ENCODE measurements around the gene ALPL. TPM values are rescaled to one million over a fixed set of nuclear protein-coding genes. Genes with fewer than 3 reads are reported as not detected.

ALPL gene
- total RNA-seq, 2 experiments from 2014 or later: not detected

DNA sequence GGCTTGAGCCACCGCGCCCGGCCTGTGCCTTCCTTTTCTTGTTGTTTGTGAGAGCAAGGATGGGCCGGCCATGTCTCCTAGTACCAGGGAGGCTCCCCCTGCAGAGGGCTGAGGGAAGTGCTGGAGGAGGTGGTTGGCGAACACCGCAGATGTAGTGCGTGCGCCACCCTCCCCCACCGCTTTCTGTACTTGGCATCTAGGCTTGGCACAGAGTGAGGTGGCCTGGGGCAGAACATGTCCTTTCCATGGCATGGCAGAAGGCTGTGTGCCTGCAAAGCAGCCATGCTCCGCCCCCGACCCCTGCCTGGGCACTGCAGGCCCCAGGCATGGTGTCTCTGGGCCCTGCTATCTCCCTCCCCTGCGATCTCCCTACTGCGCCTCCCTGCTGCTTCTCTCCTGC, 30.7 kb downstream of the ALPL start:
- no peaks in the 10 kb centered on the region for H3K9me3 Mint-ChIP-seq
- no peak for DNase-seq
- CTCF ChIA-PET: interaction anchor here (0.6 to 0.7 kb wide), 2 partner anchors 459 to 547 kb away, joined by 3 to 4 read pairs; no protein-coding TSS in a partner anchor

DNA sequence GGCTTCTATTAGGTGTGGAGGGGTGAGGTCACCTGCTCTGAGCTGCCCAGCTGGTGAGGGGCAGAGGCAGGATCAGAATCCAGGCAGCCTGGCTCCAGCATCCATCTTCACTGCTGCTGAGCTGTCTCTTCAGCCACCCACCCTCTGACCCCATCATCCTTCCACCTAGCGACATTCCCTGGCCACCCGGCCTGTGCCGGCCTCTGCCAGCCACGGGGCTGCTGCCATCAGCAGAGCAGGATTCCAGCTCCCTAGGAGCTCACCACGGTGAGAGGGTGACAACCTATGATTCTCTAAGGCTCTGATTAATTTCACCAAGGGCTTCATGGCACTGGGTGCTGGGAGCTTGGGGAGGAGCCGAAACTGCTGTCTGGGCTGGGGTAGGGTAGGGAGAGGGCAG, 32.1 kb downstream of the ALPL start:
- peaks cover 20% of the 10 kb centered on the region for H3K27me3 Mint-ChIP-seq
- POLR2A ChIA-PET: no interaction called here
- CTCF ChIA-PET: no interaction called here

More for the DNA sequence above, 30.7 kb downstream of the ALPL start:
- H3K27ac Mint-ChIP-seq: no peak overlapping the region
- no peaks in the 10 kb centered on the region for H3K36me3 Mint-ChIP-seq (ENCODE audit: low read depth)
- peaks cover 20% of the 10 kb centered on the region for H3K27me3 Mint-ChIP-seq
- no peak overlapping the region for H3K4me3 Mint-ChIP-seq
- no peaks in the 10 kb centered on the region for H3K4me1 Mint-ChIP-seq
- POLR2A ChIA-PET: no interaction called here

DNA sequence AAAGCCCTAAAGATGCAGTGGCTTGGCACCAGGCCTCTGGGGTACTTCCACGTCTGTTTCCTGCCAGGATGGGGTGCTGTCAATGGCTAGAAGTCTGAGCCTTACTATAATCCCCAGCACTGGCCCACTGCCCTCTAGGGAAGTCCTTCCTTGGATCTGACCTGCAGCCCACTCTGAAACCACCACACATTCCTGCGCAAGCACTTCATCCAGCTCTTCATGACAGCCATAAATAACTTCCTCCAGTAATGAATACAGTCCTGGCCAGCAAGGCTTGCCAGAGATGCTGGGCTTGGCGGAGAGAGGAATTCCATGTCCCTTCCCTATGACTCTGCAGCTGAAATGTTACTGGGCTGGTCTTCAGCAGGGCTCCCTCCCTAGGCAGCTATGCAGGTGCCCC, 32.6 kb downstream of the ALPL start:
- DNase-seq: no peak
- Mint-ChIP-seq H3K36me3 (ENCODE audit: low read depth) (no peaks in the 10 kb centered on the region), H3K4me1 (no peaks in the 10 kb centered on the region), H3K27ac (no peak overlapping the region), H3K4me3 (no peak overlapping the region), H3K9me3 (no peaks in the 10 kb centered on the region), H3K27me3 (peaks cover 20% of the 10 kb centered on the region)
- POLR2A ChIA-PET: no interaction called here
- CTCF ChIA-PET: no interaction called here

More for the DNA sequence above, 32.1 kb downstream of the ALPL start:
- H3K36me3 Mint-ChIP-seq (ENCODE audit: low read depth): no peaks in the 10 kb centered on the region
- no peak for DNase-seq
- no peaks in the 10 kb centered on the region for H3K9me3 Mint-ChIP-seq
- no peaks in the 10 kb centered on the region for H3K4me1 Mint-ChIP-seq
- no peak overlapping the region for H3K27ac Mint-ChIP-seq
- H3K4me3 Mint-ChIP-seq: no peak overlapping the region

DNA sequence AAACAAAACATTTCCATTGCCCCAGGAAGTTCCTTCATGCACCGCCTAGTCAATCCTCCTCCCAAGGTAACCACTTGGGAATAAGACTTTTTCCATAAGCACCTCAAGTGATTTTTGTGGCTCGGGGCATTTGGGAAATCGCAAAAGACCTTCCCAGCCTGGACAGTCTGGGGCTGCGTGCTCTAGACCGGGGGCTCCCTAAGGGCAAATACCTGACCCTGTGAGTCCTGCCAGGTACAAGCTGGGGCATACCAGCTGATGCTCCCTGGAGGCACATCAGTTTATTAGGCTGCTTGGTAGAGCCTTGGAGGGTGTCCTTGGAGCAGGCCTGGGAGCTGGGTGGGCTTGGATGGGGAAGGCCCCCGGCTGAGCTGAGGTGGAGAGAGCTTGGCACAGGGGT, 34.4 kb downstream of the ALPL start:
- POLR2A ChIA-PET: no interaction called here
- H3K27ac Mint-ChIP-seq: no peak overlapping the region
- H3K36me3 Mint-ChIP-seq (ENCODE audit: low read depth): no peaks in the 10 kb centered on the region
- DNase-seq: no peak
- H3K4me3 Mint-ChIP-seq: no peak overlapping the region
- peaks cover 11% of the 10 kb centered on the region for H3K27me3 Mint-ChIP-seq
- no peaks in the 10 kb centered on the region for H3K4me1 Mint-ChIP-seq
- CTCF ChIA-PET: interaction anchor here (1.2 kb wide), 1 partner anchor 30 kb away, joined by 3 read pairs; no protein-coding TSS in a partner anchor
- no peaks in the 10 kb centered on the region for H3K9me3 Mint-ChIP-seq

DNA sequence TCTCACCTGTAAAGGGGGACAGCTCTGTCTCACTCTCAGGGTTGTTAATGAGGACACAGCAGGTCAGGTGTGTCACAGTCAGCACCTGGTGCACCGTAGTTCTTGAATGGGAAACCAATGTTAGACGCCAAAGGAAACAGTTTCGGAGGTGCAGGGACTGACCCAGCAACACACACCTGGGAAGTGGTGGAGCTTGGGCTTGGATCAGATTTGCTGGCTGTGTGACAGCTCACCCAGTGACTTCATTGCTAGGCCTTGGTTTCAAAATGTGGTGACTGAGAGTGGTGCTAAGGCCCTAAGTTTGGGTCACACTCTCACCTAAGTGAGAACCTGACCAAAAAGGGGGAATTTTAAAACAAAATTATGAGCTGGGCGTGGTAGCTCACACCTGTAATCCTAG, 34.9 kb downstream of the ALPL start:
- H3K36me3 Mint-ChIP-seq (ENCODE audit: low read depth): no peaks in the 10 kb centered on the region
- no peaks in the 10 kb centered on the region for H3K4me1 Mint-ChIP-seq
- no peak overlapping the region for H3K27ac Mint-ChIP-seq
- no peaks in the 10 kb centered on the region for H3K9me3 Mint-ChIP-seq
- H3K4me3 Mint-ChIP-seq: no peak overlapping the region
- ChIA-PET CTCF (interaction anchor here (1.2 kb wide), 1 partner anchor 29 kb away, joined by 3 read pairs; no protein-coding TSS in a partner anchor), POLR2A (no interaction called here)
- peaks cover 7% of the 10 kb centered on the region for H3K27me3 Mint-ChIP-seq
- no peak for DNase-seq

DNA sequence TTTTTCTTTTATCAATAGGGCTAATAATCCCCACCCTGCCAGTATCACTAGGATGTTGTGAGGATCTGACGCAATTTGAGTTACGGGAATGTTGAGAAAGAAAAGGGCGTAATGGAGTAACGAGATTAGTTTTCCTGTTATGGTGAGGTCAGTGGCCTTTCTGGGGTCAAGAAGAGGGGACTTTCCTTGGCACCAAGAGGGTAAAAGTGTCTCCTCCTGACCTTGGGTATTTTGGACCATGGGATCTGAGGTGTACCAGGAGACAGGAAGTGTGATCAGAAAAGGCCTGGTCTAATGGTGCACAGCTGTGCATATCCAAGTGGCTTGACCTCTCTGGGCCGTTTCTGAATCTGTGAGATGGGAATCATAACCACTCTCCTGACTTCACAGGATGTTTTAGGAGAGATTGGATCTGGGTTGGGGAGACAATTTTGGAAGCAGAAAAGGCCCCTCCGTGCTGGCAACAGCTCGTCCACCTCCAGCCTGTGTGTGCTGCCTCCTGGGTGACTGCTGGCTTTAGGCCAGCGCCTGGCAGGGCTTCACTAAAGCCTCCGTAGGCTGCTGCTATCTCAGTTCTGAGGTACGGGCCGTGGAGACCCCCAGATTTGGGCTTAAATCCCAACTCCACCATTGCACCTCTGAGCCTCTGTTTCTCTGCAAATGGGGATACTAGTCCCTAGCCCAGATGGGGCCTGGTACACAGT, 37.1 kb downstream of the ALPL start:
- no peaks in the 10 kb centered on the region for H3K4me1 Mint-ChIP-seq
- no peak overlapping the region for H3K4me3 Mint-ChIP-seq
- H3K36me3 Mint-ChIP-seq (ENCODE audit: low read depth): no peaks in the 10 kb centered on the region
- no peak for DNase-seq
- no peaks in the 10 kb centered on the region for H3K9me3 Mint-ChIP-seq
- H3K27me3 Mint-ChIP-seq: peaks cover 8% of the 10 kb centered on the region
- CTCF ChIA-PET: interaction anchor here (0.8 kb wide), 1 partner anchor 729 kb away, joined by 3 read pairs; no protein-coding TSS in a partner anchor
- POLR2A ChIA-PET: no interaction called here
- H3K27ac Mint-ChIP-seq: no peak overlapping the region

DNA sequence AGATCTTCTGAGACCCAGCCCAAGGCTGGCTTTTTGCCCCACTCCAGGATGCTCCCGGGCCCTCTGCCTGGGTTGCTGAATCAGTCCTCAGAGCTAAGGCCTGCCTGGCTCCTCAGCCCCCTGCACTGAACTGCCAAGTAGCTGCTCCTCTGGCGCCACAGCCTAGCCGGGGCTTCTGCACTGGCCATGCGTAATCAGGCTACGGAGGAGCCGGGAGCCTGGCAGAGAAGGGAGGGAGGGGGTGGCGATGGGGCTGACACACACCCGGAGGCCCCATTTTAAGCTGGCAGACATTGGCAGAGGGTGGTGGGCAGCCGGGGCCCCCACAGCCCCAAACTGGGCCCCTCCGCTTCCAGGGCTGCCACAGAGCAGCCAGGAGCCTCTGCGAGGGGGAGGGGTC, 38.7 kb downstream of the ALPL start:
- Mint-ChIP-seq H3K9me3 (no peaks in the 10 kb centered on the region), H3K4me3 (no peak overlapping the region), H3K4me1 (no peaks in the 10 kb centered on the region), H3K27ac (no peak overlapping the region), H3K36me3 (ENCODE audit: low read depth) (no peaks in the 10 kb centered on the region), H3K27me3 (peaks cover 11% of the 10 kb centered on the region)
- ChIA-PET CTCF (no interaction called here), POLR2A (no interaction called here)
- no peak for DNase-seq

DNA sequence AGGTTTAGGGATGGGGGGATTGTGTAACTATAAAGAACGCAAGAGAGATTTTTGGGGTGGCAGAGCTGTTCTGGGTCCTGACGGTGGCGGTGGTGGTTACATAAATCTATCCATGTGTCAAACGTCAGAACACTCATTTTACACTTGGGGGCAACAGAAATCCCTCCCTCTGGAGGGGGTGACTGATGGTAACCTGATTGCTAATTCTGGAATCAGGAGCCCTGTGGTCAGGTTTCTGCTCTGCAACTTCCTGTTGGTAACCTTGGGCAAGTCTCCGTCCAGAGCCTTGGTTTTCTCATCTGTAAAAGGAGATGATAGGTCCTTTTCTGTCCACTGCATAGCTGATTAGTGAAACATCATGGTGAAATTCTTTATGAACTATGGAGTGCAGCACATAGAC, 40.9 kb downstream of the ALPL start:
- DNase-seq: no peak
- Mint-ChIP-seq H3K36me3 (ENCODE audit: low read depth) (no peaks in the 10 kb centered on the region), H3K4me1 (no peaks in the 10 kb centered on the region), H3K27me3 (peaks cover 23% of the 10 kb centered on the region), H3K9me3 (no peaks in the 10 kb centered on the region), H3K4me3 (no peak overlapping the region), H3K27ac (no peak overlapping the region)
- POLR2A ChIA-PET: no interaction called here
- CTCF ChIA-PET: no interaction called here

DNA sequence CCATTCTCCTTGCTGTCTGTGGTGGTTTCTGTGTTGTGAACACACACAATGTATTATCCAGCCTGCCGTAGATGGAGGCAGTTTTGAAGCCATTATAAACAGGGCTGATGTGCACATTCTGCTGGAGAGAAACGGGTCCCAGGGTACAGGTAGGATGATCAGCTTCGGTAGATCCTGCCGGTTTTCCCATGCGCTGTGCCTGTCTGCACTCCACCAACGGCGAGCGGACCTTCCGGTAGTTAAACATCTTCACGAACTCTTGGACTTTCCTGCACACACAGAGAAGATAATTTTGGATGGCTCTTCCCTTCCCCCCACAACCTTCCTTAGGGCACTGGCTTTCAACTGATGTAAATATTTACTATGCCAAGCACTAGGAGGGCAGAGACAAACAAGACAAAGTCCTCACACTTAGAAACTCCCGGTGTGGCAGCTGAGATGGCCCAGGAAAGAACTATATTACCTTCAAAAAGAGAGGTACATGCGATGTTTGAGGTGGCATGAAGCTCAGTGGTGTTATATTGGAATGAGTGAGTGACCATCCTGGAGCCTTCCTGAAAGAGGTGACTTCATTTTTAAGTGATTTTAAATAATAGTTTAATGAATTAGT, 41.7 kb downstream of the ALPL start:
- ChIA-PET CTCF (no interaction called here), POLR2A (no interaction called here)
- no peak for DNase-seq
- H3K4me1 Mint-ChIP-seq: no peaks in the 10 kb centered on the region
- H3K27me3 Mint-ChIP-seq: peaks cover 23% of the 10 kb centered on the region
- no peak overlapping the region for H3K27ac Mint-ChIP-seq
- no peaks in the 10 kb centered on the region for H3K36me3 Mint-ChIP-seq (ENCODE audit: low read depth)
- H3K4me3 Mint-ChIP-seq: no peak overlapping the region
- H3K9me3 Mint-ChIP-seq: no peaks in the 10 kb centered on the region

DNA sequence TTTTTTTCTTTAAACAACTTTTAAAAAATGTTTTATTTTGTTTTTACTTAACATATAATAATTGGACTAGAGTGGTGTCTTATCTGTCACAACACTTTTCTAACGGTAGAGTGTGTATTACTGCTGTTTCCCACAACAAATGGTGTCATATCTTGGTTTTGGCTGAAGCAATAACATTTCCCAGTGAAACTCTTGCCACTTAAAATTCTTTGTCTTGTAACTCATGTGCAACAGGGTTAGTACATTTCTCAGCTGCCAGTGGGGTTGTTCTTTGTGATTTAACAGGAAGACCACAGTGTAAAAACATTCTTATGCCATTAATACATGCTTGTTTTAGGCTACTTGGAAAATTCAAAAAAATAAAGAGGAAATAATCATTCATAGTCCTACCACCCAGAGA, 43.5 kb downstream of the ALPL start:
- ChIA-PET CTCF (no interaction called here), POLR2A (no interaction called here)
- H3K27ac Mint-ChIP-seq: no peak overlapping the region
- no peak overlapping the region for H3K4me3 Mint-ChIP-seq
- DNase-seq: no peak
- peaks cover 26% of the 10 kb centered on the region for H3K27me3 Mint-ChIP-seq
- H3K4me1 Mint-ChIP-seq: no peaks in the 10 kb centered on the region
- H3K9me3 Mint-ChIP-seq: no peaks in the 10 kb centered on the region
- H3K36me3 Mint-ChIP-seq (ENCODE audit: low read depth): no peaks in the 10 kb centered on the region

DNA sequence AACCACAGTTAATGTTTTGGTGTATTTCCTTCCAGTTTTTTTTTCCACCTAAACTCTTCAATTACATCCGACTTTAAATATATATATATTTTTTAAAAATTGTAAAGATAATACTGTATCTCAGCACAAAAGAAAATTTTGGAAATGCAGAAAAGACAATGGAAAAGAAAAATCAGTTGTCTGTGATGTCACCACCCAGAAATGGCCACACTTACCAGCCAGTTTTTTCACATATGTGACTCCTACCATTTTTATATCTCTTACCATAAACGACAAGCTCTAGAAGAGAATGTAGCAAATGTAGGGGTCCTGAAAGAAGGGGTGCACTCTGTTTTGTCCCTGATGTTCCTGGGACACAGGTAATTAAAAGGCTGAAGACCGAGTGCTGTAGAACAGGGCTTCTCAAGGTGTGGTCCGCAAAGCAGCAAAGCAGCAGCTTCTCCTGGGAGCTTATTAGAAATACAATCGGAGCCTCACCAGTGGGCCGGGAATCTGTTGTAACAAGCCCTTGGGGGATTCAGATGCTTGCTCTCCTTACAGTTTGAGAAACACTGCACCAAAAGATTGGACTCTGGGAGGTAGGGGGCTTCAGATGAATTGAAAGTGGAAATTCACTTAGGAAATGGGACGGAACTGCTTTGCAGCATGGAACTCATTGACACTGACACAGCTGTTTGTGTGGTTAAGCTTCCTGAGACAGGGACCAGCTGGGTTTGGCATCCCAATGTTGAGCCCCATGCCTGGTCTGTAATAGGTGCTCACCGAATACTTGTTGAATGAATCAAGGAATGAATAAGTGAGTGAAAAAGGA, 44.1 kb downstream of the ALPL start:
- Mint-ChIP-seq H3K27me3 (peaks cover 26% of the 10 kb centered on the region), H3K4me1 (no peaks in the 10 kb centered on the region), H3K27ac (no peak overlapping the region), H3K36me3 (ENCODE audit: low read depth) (no peaks in the 10 kb centered on the region), H3K4me3 (no peak overlapping the region), H3K9me3 (no peaks in the 10 kb centered on the region)
- ChIA-PET CTCF (no interaction called here), POLR2A (no interaction called here)
- DNase-seq: no peak

DNA sequence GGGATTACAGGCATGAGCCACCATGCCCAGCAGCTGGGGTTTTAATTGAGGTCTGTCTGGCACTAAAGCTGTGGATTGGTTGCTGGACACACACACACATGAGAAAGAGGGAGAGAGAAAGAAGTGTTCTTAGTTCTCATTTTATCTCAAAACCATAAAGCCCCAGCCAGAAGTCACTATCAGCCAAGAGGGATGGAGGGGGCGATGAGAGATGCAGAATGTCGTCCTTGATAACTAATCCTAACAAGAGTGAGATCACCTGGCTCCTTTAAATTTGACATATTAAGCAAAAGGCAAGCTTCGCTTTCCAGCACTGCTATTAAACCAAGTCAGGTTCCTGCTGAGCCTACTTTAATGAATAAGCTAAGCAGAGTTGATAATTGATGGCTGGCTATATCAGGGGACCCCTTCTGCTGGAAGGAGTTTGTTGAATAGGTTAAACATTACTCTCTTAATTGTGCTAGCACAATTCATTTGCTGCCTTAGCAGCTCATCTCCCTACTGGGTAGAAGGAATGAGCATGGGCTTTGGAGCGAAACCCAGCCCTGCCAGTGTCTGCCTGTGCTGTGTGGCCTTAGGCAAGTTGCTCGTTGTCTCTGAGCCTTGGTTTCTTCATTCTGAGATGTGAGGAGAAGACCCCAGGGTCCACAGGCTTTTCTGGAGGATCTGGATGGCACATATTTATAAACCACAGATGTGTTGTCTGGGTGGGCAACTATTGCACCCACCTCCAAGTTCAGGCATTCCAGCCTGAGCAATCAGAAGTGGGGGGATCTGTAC, 50.8 kb downstream of the ALPL start:
- Mint-ChIP-seq H3K27me3 (peaks cover 4% of the 10 kb centered on the region), H3K4me1 (no peaks in the 10 kb centered on the region), H3K9me3 (no peaks in the 10 kb centered on the region), H3K36me3 (ENCODE audit: low read depth) (no peaks in the 10 kb centered on the region), H3K4me3 (no peak overlapping the region), H3K27ac (no peak overlapping the region)
- ChIA-PET CTCF (interaction anchor here (1.0 kb wide), 1 partner anchor 69 kb away, joined by 3 read pairs; no protein-coding TSS in a partner anchor), POLR2A (no interaction called here)
- no peak for DNase-seq

Measured in activated CD4-positive, alpha-beta T cell treated with anti-CD3 and anti-CD28 coated beads, Interleukin-2, amount 10 ng/mL, durations not matched to agents 7 days and 5 days (primary cell).